A549 (cell line): ENCODE data around the gene POLE. TPM values are rescaled to one million over a fixed set of nuclear protein-coding genes. Genes with fewer than 3 reads are reported as not detected.

Experiments
- ATAC-seq, 2 experiments: fragments of 200-7000 bp in 1 of 2; fragments of >200 bp in 1 of 2; cut with Nextera tagmentation in 1 of 2; cut with Tn5 transposase in 1 of 2; 3 replicates each; pipeline versions ENCODE4 v1.8.0 to v1.9.1; 2018 to 2020; ENCODE audit warnings: mild to moderate bottlenecking in 1 of 2, moderate library complexity in 1 of 2
- CTCF ChIA-PET: fragments of 300-600 bp; sonication (Branson Sonifier 250); formaldehyde crosslinking; extraction: SDS; loops from one replicate; lab custom pipeline; 2021; ENCODE audit warnings: antibody characterized with exemption, inconsistent platforms; lab: Yijun Ruan, JAX
- POLR2A ChIA-PET: fragments of 350-600 bp; formaldehyde crosslinking; extraction: SDS; loops from one replicate; lab custom pipeline; 2021; ENCODE audit warnings: antibody characterized with exemption, inconsistent platforms; lab: Yijun Ruan, JAX
- DNase-seq, 2 experiments: peaks; one replicate each; pipeline versions ENCODE4 v3.0.0 to v3.0.0-alpha.2; 2011 to 2016; ENCODE audit warnings: low read depth in 1 of 2, low spot score in 1 of 2
- FAIRE-seq: peaks from 2 replicates; lab custom pipeline; 2011; peaks lifted over from hg19 to GRCh38; lab: Jason Lieb, UNC
- H3K27ac ChIP-seq, 2 experiments: fragments of >200 bp; sonication (Bioruptor Twin); formaldehyde crosslinking; 3 replicates each; pipeline ENCODE4 v1.5.1; 2016 to 2017
- H3K4me1 ChIP-seq: fragments of >200 bp; sonication (Bioruptor Twin); formaldehyde crosslinking; 3 replicates; pipeline ENCODE4 v1.6.1; 2016
- H3K4me2 ChIP-seq: fragments of >200 bp; sonication (Bioruptor Twin); formaldehyde crosslinking; 3 replicates; pipeline ENCODE4 v1.6.1; 2016
- H3K4me3 ChIP-seq: fragments of >200 bp; sonication (Bioruptor Twin); formaldehyde crosslinking; 3 replicates; pipeline ENCODE4 v1.5.1; 2016
- H3K9me3 ChIP-seq: fragments of >200 bp; sonication (Bioruptor Twin); formaldehyde crosslinking; 3 replicates; pipeline ENCODE4 v1.6.1; 2016
- CBX8 ChIP-seq: fragments of 200-600 bp; sonication (generic); IDR thresholded peaks from 2 replicates; pipeline ENCODE4 v1.6.1; 2016
- CEBPB ChIP-seq, 2 experiments: fragments of >200 bp in 1 of 2; sonication (Bioruptor Twin) in 1 of 2; formaldehyde crosslinking in 1 of 2; IDR thresholded peaks; 2 replicates each; pipeline ENCODE4 v1.6.1; 2012 to 2016
- ESRRA ChIP-seq: fragments of 150-350 bp; IDR thresholded peaks from 2 replicates; pipeline ENCODE4 v1.6.1; 2014; ENCODE audit warnings: mild to moderate bottlenecking, low read length, borderline replicate concordance
- FOSL2 ChIP-seq, 2 experiments: fragments of 450-650 bp in 1 of 2; fragments of >200 bp in 1 of 2; sonication (Bioruptor Twin) in 1 of 2; formaldehyde crosslinking; IDR thresholded peaks; 2 replicates each; pipeline versions ENCODE4 v1.5.0 to v1.6.1; 2016 to 2020; ENCODE audit warnings: mild to moderate bottlenecking in 1 of 2, moderate library complexity in 1 of 2
- HDAC2 ChIP-seq: fragments of 200-600 bp; sonication (generic); IDR thresholded peaks from 2 replicates; pipeline ENCODE4 v1.6.1; 2016
- HEYL ChIP-seq: fragments of 250-450 bp; sonication (Bioruptor Pico); IDR thresholded peaks from 2 replicates; pipeline ENCODE4 v1.8.0; 2021; ENCODE audit warnings: mild to moderate bottlenecking, moderate library complexity
- HOXA7 ChIP-seq: fragments of 250-450 bp; sonication (Bioruptor Pico); IDR thresholded peaks from 2 replicates; pipeline ENCODE4 v1.5.0; 2020; ENCODE audit warnings: mild to moderate bottlenecking, moderate library complexity
- MAZ ChIP-seq: fragments of 150-350 bp; IDR thresholded peaks from 2 replicates; pipeline ENCODE4 v1.6.1; 2014; ENCODE audit warnings: antibody characterized with exemption, low read depth, low read length, borderline replicate concordance
- NPAS2 ChIP-seq: fragments of 250-450 bp; sonication (Bioruptor Pico); IDR thresholded peaks from 2 replicates; pipeline ENCODE4 v1.8.0; 2022; ENCODE audit warnings: mild to moderate bottlenecking, moderate library complexity, borderline replicate concordance
- RAD21 ChIP-seq, 2 experiments: fragments of >200 bp in 1 of 2; sonication (Bioruptor Twin) in 1 of 2; formaldehyde crosslinking in 1 of 2; IDR thresholded peaks in 1 of 2; conservative IDR thresholded peaks in 1 of 2; 2 replicates in 1 of 2; 3 replicates in 1 of 2; pipeline ENCODE4 v1.6.1; 2012 to 2018; ENCODE audit warnings: inconsistent platforms in 1 of 2
- TFCP2L1 ChIP-seq: fragments of 250-450 bp; sonication (Bioruptor Pico); IDR thresholded peaks from 2 replicates; pipeline ENCODE4 v1.5.0; 2021; ENCODE audit warnings: mild to moderate bottlenecking
- TP53 ChIP-seq: fragments of 250-450 bp; sonication (Bioruptor Pico); IDR thresholded peaks from 2 replicates; pipeline ENCODE4 v1.5.0; 2021; ENCODE audit warnings: mild to moderate bottlenecking, moderate library complexity
- ZFP36 ChIP-seq: fragments of 450-650 bp; IDR thresholded peaks from 2 replicates; pipeline ENCODE4 v1.6.1; 2014; ENCODE audit warnings: borderline replicate concordance; ENCODE audit not compliant: partially characterized antibody
- WGBS: methylation state at CpG from one replicate; pipeline ENCODE4 v1.1.6; 2017; ENCODE audit errors: missing lambda C conversion rate; 5-methylcytosine and 5-hydroxymethylcytosine counted together
- polyA plus RNA-seq, 4 experiments: library from polyadenylated mRNA; depleted of rRNA in 3 of 4; stranded (reverse); fragments of >200 nt; fragmentation: RNase III in 1 of 4; extraction: RNeasy Plus Mini Kit Qiagen cat#74134 plus additional on column Dnase treatment in 1 of 4; gene quantifications; 2 replicates in 3 of 4; 3 replicates in 1 of 4; pipeline ENCODE4 v1.2.3, GENCODE V29; 2011 to 2017
- TF ChIP-seq, protein P1 (sequence below): fragments of 250-450 bp; sonication (Bioruptor Pico); IDR thresholded peaks from 2 replicates; pipeline ENCODE4 v1.5.0; 2020; ENCODE audit warnings: low read depth, mild to moderate bottlenecking, moderate library complexity
- TF ChIP-seq, protein P2 (sequence below): fragments of >200 bp; sonication (Bioruptor Twin); formaldehyde crosslinking; IDR thresholded peaks from 2 replicates; pipeline ENCODE4 v1.6.1; 2016
- TF ChIP-seq, protein P3 (sequence below): fragments of 450-650 bp; IDR thresholded peaks from 2 replicates; pipeline ENCODE4 v1.6.1; 2014; ENCODE audit warnings: antibody characterized with exemption
- TF ChIP-seq, protein P4 (sequence below): fragments of 150-350 bp; IDR thresholded peaks from 2 replicates; pipeline ENCODE4 v1.6.1; 2014; ENCODE audit warnings: low read depth, mild to moderate bottlenecking, low read length

POLE gene
- polyA plus RNA-seq, 2 of the 4 experiments (the other 2 are of a cell fraction), result 28.9 to 67.2 TPM

DNA sequence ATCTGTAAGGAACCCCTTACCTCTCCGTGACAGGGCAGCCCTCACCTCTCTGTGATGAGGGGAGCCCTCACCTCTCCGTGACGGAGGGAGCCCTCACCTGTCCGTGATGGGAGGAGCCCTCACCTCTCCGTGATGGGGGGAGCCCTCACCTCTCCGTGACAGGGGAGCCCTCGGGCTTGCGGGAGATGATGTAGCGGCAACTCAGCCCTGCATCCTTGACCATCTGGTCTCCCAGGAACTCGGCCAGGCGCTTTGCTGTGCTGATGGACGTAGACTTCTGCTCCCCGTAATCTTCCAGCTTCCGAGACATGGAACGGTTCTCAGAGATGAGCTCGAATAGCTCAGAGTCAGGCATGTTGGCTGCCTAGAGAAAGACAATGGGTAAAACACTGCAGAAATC lies 28.0 kb downstream of the POLE start:
- no peak overlapping the region for H3K4me3 ChIP-seq
- TF ChIP-seq TFCP2L1 (CRISPR knock-in tag) (no peak), RAD21 (conservative IDR thresholded peaks at IDR 0.05 in 1 of 2, IDR thresholded peaks at IDR 0.05 in 1 of 2) (no peak), CEBPB (IDR thresholded peaks at IDR 0.05) (no peak), MAZ (no peak), CBX8 (no peak), FOSL2 (IDR thresholded peaks at IDR 0.05) (no peak), FOSL2 (CRISPR knock-in tag; IDR thresholded peaks at IDR 0.05) (no peak), NPAS2 (CRISPR knock-in tag) (no peak), HOXA7 (CRISPR knock-in tag) (no peak), ESRRA (no peak), HDAC2 (no peak), ZFP36 (no peak), HEYL (CRISPR knock-in tag) (no peak)
- TF ChIP-seq, protein P1, sequence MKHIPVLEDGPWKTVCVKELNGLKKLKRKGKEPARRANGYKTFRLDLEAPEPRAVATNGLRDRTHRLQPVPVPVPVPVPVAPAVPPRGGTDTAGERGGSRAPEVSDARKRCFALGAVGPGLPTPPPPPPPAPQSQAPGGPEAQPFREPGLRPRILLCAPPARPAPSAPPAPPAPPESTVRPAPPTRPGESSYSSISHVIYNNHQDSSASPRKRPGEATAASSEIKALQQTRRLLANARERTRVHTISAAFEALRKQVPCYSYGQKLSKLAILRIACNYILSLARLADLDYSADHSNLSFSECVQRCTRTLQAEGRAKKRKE (CRISPR knock-in tag), result no peak
- TF ChIP-seq, protein P2, sequence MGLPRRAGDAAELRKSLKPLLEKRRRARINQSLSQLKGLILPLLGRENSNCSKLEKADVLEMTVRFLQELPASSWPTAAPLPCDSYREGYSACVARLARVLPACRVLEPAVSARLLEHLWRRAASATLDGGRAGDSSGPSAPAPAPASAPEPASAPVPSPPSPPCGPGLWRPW, result no peak
- TF ChIP-seq, protein P3, sequence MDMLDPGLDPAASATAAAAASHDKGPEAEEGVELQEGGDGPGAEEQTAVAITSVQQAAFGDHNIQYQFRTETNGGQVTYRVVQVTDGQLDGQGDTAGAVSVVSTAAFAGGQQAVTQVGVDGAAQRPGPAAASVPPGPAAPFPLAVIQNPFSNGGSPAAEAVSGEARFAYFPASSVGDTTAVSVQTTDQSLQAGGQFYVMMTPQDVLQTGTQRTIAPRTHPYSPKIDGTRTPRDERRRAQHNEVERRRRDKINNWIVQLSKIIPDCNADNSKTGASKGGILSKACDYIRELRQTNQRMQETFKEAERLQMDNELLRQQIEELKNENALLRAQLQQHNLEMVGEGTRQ, result no peak
- TF ChIP-seq, protein P4, sequence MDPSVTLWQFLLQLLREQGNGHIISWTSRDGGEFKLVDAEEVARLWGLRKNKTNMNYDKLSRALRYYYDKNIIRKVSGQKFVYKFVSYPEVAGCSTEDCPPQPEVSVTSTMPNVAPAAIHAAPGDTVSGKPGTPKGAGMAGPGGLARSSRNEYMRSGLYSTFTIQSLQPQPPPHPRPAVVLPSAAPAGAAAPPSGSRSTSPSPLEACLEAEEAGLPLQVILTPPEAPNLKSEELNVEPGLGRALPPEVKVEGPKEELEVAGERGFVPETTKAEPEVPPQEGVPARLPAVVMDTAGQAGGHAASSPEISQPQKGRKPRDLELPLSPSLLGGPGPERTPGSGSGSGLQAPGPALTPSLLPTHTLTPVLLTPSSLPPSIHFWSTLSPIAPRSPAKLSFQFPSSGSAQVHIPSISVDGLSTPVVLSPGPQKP, result no peak
- ATAC-seq (no peak), FAIRE-seq (no peak), DNase-seq (no peak)
- no peak overlapping the region for H3K27ac ChIP-seq
- 98% methylated on average over 16 of the region's 16 CpGs for WGBS
- ChIA-PET CTCF (interaction anchor here (1.1 to 1.4 kb wide), 2 partner anchors 11 to 21 kb away, joined by 3 to 6 read pairs; no protein-coding TSS in a partner anchor), POLR2A (interaction anchor here (0.7 kb wide), 1 partner anchor 55 kb away, joined by 9 read pairs; no protein-coding TSS in a partner anchor)
- no peak overlapping the region for H3K4me2 ChIP-seq
- no peaks in the 10 kb centered on the region for H3K4me1 ChIP-seq
- H3K9me3 ChIP-seq, result no peaks in the 10 kb centered on the region

DNA sequence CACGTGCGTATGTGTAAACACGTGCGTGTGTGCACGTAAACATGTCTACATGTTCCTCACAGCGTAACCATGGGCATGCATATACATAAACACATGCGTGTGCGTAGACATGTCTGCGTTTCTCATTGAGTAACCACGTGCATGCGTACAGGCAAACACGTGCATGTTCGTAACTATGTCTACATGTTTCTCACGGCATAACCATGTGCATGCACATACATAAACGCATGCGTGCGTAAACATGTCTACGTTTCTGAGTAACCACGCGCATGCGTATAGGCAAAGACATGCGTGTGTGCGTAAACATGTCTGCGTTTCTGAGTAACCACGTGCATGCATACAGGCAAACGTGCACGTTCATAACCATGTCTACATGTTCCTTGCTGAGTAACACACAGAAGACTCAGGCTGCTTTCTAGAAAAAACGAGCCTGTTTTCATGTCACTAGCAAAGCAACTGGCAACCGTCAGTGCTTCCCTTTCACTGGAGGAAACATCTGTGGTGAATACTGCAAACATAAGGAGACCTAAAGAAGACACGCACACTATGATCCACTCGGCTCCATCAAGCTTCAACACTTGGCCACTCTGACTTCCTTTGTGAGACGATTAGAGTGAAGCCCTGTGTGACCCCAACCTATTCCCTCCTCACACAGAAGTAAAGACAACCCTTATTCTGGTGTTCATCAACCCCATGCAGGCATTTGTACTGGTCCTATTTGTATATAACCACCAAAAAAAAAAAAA lies 28.8 kb downstream of the POLE start:
- Histone ChIP-seq H3K27ac (no peak overlapping the region), H3K4me3 (no peak overlapping the region), H3K4me2 (no peak overlapping the region), H3K9me3 (no peaks in the 10 kb centered on the region), H3K4me1 (no peaks in the 10 kb centered on the region)
- no peak for TF ChIP-seq HEYL (CRISPR knock-in tag)
- TF ChIP-seq TP53 (CRISPR knock-in tag), result 0 out of 2 replicates have a peak, but pooled peaks have one; percentile 31
- CTCF ChIA-PET, result interaction anchor here (1.4 to 1.6 kb wide), 2 partner anchors 10 to 21 kb away, joined by 3 to 5 read pairs; no protein-coding TSS in a partner anchor
- WGBS, result 93% methylated on average over 32 of the region's 32 CpGs
- FAIRE-seq (no peak), ATAC-seq (no peak), DNase-seq (no peak)
- POLR2A ChIA-PET, result interaction anchor here (0.7 kb wide), 1 partner anchor 56 kb away, joined by 9 read pairs; no protein-coding TSS in a partner anchor
